HG03442 (cell line): ENCODE measurements around the gene TIFAB.

Experiments
- ATAC-seq: cut with Tn5 transposase; IDR thresholded peaks from one replicate; pipeline ENCODE4 v1.9.1; 2021; ENCODE audit warnings: mild to moderate bottlenecking, moderate library complexity; ENCODE audit not compliant: unreplicated experiment

The TIFAB gene

DNA sequence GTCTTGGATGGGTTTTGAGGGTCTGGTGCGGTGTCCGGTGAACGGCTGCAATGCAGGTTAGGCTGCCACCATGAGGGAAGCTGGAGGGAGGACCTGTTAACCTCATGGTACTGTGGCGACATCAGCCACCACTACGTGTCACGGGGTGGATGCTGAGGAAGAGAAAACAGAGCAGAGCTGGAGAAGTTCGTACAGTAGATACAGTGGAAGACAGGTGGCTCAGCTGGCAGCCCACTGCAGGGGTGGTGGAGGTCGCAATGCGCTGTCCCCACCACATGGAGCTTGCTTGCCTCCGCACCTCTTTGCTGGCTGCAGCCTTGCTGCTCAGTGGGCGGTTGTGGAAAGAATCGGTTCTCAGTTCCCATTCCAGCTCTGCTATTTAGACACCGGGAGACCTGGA, 7.8 kb downstream of the TIFAB start:
- no peak for ATAC-seq

DNA sequence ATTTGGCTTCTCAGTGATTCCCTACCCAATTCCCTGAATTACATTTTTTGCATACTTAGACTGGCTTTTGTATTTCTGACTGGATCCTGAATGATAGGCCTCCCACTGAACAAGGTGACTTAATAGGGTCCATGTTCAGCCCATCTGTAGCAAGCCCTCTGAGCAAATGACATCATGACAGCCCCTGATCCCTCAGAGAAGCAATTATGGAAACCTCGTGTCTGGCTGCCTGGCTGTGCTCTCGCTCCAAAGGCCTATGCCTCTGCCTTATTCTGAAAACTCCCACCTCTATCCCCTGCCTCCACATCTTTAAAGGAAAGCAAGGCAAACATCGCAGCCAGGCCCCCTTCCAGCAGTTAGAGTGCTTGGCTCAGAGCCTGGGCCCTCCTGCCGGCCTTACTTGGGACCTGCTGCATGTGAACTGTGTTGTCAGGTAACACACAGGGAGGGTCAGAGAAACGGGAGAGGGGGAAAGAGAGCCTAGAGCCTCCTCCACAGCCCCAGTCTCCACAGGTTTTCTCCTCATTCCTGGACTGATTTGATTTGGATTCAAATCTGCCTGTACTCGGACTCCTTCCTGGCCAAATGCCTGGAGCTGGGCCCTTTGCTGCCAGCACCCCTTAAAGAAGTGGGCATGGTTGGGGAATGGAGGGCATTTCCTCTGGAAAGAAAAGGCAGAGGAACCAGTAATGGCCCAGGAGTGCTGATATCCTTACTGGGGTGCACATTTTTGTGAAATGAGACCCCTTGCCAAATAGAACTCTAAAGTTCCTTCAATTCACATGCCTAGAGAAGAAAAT, 8.8 kb downstream of the TIFAB start:
- no peak for ATAC-seq

DNA sequence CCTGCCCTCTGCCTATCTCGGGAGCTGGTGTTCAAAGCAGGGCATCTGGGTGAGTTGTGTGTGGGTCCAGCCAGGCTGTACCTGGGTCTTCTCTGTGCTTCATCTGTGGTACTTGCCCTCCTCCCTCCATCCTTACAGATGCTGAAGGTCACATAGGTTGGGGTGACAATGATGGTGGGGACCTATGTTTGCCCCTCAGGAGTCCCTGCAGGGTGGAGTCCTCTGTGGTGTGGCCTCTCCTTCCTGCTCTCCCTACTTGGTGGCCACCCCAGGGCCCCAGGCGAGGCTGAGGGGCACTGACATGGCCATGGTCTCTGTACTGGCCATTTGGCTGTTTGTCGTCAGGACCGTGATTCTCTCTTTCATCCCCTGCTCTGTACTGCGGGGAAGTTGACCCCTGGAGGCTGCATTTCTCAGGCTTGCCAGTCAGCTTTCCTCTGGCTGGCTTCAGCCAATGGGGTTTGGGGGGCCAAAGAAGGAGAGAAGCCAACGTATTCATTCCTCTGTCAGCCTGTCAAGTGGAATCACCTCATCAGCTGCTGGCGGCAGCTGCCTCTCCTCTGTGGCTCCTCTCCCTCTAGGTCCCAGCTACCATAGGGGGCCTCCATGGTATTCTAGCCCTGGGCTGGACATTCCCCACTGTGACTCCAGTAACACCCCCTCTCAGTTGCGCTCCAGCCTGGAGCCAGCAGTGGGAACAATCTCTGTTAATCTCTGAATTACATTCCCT, 9.6 kb downstream of the TIFAB start:
- no peak for ATAC-seq

DNA sequence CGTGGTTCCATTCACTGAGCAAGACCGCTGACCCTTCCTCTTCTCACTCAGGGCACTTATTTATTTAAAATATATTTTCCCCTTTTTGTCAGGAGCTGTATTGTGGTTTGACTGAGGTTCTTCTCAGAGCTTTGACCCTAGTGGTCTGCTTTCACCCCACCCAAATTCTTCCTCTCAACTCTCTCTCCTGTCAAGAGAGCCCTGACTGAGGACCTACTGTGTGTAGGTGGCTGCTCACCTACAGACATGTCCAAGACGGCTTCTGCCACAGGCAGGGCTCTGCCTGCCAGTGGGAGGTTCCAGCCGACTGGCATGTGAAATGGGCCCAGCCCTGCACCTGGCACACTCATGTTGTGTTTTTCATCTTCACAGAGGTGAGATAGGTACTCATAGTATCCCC, 10.2 kb downstream of the TIFAB start:
- ATAC-seq: no peak

DNA sequence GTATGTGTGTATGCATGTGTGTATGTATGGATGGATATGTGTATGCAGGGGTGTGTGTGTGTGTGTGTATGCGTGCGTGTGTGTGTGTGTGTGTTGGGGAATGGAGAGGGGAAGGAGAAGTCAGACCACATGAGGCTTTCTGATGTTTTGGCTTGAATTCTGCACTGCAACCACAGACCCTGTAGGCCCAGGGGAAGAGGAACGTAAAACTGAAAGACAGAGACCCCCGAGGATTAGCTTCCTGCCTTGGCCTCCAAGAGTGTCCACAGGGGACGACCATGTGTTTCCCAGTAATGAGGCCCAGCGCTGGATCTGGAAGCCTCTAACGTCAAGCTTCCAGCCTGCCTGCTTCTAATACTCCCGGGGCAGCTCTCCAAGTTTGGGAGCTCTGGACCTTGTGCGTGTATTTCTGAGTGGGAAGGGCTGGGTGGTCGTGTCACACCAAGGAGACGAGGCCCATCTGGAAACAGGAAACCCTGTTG, 10.8 kb downstream of the TIFAB start:
- ATAC-seq: no peak

DNA sequence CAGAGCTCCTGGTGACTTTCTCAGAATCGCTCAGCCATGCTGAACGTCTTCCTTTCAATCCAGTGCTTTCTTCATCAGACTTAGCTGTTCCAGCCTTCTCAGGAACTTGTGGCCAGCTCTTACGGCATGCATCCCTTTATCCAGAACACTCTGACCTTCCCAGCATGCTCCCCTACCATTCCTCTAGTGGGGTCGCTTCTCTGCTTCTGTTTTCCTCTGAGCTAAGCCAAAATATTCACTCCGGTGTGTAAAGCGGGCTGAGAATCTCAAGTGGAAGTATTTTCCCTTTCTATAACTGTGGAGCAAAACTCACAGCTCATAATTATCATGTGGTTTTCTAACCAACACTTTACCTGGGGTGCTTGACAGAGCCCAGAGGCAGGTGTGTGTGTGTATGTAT, 11.2 kb downstream of the TIFAB start:
- ATAC-seq: no peak

DNA sequence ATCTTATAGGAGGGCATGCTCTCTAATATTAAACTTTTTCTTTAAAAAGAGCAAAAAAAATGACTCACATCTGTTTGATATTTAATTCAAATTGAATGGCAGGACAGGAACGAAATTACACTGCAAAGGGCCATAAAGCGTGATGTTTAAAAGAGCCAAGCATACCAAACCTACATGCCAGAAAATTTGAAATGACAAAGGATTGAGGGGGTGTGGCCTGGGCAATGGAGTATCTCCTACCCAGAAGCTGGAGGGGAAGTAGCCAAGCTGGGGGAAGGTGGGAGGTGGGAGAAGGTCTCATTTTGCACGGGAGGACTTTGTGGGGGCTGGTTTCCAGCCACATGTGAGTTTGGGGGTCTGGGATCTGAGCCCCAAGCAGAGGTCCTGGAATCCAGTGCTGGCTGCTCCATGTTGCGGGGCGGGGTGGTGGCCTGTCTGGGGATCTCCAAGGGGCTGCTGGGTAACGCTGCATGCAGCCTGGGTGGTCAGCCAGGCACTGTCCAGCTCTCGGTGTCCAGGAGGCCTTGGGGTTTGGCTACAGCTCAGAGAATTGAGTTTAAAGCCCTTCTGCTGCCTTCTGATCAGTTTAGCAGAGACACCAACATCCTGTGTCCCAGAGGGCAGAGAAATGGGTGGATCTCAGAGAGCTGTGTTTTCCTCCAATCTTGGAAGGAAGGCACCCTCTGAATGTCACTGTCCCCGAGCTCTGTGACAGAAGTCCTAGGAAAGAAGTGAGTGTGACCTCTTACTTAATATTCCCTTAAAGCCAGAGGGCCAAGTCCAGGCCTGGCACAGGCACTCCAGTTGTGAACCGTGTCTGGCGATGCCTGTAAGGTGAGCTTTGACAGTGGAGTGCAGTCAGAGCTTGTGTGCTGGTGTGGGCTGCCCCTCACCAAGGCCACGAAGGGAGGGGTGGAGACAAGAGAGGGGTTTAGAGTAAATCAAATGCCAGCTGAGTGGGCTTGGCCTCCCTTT, 12.6 kb downstream of the TIFAB start:
- ATAC-seq: no peak

DNA sequence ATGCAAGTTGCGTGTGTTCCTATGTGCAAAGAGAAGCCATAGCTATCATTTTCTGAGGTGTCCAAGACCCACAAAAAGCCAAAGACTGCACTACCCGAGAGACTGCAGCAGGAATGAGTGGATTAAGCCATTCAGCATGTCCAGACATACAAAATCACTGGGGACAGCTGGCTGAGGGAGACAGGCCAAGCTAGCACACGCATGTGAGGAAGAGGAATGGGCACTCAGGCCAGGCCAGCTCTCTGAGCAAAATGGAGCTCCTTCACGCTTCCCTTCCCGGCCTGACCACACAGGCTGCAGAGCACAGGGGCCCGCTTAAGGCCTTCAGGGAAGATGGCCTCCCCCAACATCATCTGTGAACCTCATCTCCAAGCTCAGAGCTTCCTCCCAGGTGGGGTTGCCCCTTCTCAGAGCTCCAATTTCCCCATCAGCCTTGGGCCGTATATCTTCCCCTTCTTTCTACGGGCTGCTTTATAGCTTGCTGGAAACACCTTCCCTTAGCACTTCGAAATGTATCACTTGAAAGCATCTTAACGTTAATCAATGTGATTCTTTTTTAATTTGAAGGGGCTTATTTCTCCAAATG, 13.4 kb downstream of the TIFAB start:
- ATAC-seq: no peak

DNA sequence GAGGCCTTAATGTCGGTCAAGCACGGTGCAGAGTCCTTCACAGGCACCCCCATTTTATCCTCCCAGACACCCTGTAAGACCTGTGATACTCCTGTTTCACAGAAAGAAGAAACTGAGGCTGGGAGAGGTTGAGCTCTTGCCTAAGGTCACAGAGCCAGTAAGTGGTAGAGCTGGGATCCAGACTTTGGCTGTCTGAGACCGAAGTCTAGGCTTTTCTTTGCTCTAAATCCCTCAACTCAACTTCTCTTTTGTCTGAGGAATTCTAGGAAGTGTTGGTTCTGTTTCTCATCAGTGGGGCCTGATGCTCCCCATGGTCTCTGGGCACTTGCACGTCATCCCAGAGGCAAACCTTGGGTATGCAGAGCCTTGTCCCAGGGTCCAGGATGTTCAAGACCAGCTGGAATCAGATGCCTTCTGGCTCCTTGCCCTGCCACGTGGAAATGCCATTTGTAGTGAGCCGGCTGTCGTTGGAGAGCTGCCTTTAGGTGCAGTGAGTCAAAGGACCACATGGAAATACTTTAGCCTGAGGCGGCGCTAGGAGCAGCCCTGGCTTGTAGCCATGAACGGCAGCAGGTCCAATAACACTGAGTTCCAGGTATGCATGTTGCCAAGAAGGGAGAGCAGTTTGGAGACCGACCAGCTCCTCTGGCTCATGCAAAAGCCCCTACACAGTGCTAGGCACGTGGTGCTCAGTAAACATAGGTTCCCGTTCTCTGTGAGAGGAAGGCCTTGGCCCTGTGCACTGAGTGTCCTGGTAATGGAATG, 14.2 kb downstream of the TIFAB start:
- no peak for ATAC-seq

DNA sequence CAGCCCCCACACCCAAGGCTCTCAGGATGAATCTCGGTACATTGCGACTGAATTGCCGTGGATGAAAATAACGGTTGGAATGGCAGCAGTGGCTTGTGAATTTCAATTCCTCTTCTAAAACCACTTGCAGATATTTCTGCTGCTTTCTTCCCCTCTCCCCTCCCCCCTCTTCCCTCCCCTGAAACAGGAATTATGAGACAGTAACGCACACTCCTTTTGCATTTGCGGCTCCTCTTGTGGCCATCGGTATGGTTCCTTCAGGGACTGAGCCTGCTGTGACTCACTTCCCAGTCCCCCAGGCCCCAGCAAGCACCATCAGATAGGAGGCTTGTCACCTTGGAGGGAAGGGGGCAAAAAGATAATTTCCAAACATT, 14.7 kb downstream of the TIFAB start:
- no peak for ATAC-seq

DNA sequence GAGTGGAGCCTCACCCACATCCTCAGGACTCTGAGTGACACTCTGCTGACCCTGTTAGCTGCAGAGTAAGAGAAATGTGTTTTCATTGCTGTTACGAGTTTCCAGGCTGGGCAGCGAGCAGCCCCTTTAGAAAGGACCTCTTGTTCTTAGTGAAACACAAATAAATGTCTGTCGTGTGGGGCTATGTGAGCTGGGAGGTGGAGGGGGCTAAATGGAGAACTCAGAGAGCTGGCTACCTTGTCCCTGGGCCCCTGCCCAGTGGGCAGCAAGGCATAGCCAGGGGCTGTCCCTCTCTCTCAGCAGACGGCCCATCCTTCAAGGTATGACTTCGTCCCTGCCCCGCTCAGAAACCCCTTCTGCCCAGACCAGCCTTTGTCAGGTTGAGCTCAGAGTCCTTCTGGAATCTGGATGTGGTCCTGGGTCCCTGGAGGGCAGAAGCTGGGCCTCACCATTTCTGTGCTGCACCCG, 15.2 kb downstream of the TIFAB start:
- ATAC-seq: no peak

DNA sequence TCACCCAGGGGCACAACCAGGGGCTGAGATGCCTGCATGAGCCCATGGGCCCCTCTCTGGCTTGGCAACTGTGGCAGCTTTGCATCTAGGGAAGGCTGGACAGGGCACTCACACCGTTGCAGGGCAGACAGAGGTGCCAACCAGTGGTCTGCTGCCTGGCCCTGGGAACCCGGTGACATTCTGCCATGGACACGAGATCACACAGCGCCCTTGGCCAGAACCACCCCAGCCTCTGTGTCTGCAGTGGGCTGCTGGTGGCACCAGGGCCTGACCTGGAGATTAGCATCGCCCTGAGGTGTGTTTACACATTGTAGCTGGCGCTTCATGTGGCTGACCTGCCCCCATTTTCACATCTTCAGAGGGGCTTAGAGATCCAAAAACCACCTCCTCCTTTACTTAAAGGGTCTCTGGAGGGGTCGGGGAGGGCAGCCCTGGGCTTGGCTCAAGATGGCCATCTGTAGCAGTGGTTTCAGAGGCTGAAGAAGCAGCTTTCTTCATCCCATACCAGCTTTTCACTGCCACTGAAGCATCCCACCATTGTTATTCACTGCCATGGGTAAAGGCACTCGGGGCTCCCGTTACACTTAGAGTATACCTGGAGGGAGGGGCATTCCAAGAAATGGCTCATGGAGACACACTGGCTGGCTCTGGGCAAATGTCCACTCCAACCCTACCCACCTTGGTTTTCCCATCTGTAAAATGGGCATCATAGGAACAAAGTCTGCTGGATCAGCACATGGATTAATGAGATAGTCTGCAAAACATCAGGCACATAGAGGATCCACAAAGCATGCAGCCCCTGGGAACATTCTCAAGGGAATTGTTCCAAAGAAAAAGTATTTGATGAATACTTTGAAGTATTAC, 16.5 kb downstream of the TIFAB start:
- ATAC-seq: no peak

DNA sequence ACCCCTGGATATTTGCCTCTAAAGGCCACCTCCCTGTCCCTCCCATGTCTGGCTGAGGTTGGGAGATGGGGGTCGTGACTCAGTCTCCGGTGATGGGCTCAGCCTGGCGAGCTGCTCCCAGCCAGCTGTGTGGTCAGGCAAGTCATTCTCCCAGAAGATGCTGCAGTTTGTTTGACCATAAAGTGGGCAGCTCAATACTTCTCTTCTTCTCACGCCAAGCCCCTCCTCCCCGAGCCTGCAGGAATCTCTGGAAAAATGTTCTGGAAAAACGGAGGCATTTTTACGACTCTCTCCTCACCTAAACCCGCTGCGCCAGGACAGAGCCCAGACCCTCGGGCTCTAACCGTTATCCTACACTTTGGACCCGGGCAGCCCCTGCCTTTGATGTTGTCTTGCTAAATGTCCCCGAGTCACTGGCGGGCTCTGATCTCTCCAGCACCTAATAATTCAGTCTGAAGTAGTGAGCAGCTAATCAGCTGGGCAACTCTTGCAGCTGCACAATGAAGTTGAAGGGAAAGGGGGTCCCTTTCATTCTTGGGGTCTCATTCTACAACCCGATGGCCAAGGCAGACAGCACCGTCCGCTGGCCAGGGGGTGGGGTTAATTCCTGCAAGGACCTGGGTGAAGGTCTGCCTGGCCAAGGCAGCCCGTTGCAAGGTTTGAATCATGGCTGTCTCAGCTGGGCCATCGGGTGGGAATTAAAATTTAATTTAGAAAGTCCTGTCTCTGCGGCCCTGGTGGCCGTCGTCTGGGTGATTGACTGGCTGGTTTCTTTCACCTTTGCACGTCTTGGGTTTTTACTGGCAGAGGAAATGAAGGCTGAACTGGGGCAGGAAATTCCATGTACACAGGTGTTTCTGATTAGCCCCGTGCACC, 17.3 kb downstream of the TIFAB start:
- no peak for ATAC-seq

DNA sequence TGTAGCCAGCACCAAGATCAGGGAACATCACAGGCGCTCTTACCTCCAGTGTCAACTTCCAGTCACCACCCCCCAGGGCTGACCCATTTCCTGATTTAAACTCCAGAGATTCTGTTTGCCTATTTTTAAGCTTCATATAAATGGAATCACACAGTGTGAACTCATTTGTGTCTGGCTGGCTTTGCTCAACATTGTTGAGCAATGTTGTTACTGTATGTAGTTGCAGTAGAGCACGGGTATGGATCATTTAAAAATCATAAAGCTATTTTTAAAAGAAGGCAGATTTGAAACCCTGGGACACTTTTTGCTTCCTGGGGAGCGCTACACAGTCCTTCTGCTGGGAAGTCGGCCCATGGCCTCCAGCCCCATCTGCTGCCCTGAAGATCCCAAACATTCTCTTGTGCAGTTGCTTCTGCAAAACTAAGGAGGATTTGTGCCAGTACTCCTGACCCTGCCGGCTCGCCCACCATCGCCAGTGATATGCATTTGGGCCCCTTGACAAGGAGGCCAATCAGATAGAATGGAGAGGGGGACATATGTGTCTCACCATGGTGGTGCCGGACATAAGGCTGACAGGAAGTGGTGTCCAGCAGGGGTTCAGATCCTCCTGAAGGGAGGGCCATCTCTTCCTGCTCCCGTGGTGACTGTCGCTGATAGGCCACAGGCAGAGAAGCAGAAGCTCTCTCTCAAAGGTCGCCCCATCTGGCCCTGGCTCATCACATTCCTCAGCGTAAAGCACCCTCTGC, 18.3 kb downstream of the TIFAB start:
- ATAC-seq: no peak

DNA sequence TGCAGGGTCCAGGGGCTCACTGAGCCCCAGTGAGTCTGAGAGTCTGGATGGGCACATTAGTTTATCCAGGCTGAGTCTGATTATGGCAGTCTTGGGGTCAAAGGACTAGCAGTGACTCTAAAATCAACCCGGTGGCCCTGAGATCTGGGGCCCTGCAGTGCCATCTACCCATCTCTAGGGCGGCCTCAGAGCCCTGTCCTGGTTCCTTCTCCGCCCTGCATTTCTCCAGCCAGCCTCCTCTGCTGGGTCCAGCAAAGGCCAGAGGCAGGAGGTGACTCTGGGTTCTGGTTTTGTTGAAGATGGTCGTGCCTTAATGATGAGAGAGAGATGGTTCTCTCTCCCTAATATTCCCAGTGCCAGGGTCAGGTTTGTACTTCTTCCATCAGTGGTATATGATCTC, 20.0 kb downstream of the TIFAB start:
- ATAC-seq: no peak

DNA sequence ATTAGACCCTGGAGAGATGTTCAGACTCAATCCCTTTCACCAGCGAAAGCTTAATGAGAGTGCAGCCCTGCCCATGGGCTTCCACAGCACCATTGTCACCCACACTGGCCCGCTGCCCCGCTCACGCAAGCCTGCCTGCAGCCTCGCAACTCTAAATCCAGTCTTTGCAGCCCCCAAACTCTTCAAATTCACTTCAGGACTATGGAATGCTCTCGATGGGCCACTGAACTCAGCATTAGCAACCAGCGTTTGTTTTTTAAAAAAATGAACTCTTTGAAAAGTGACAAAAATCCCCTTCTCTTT, 22.1 kb downstream of the TIFAB start:
- ATAC-seq: no peak

DNA sequence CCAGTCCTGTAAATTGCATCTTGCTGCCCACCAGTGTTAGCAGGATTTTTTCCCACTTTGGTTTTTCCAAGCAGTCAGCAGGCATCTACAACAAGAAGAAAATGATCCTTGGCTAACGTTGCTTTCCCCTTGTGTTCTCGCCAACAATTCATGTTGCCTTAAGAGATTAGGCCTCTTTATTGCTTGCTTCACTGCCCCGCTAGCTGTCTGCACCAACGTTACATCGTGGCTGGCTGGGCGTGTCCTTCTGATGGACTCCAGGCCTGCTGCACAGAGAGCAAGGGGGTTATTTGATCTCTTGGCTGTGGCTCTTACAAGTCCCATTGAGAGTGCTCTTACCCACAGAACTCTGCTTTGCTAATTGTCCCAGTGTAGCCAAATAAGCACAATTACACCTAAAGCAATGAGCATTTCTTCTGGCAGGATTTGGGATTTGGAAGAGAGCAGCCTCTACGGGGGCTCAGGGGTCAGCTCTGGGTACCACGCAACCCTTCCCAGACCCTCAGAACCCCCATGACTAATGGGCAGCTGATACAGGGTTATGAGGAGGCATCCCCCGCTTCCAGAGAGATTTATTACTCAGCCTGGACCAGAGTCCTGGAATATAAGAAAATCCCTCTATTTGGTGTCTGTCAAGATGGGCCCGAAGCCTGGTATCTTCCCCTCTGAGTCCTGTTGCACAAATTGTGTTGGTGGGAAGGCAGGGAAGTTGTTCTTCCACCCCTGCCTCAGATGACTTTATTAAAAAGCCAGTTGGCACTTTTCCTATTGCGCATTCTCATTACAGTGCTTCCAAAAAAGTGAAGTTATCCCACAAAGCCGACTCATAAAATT, 22.6 kb downstream of the TIFAB start:
- ATAC-seq: no peak
